Brain pericyte (primary cell): ENCODE data around the gene GUCY1A2.
"Not testable (repeated sequence)": the region's sequence is repeated elsewhere in the genome, so short reads cannot be mapped to it uniquely, and the experiment has no call there.

Source experiments
- DNase-seq: peaks from one replicate; pipeline ENCODE4 v3.0.0-alpha.2; 2012; ENCODE audit warnings: low read depth, low spot score

GUCY1A2 gene, protein sequence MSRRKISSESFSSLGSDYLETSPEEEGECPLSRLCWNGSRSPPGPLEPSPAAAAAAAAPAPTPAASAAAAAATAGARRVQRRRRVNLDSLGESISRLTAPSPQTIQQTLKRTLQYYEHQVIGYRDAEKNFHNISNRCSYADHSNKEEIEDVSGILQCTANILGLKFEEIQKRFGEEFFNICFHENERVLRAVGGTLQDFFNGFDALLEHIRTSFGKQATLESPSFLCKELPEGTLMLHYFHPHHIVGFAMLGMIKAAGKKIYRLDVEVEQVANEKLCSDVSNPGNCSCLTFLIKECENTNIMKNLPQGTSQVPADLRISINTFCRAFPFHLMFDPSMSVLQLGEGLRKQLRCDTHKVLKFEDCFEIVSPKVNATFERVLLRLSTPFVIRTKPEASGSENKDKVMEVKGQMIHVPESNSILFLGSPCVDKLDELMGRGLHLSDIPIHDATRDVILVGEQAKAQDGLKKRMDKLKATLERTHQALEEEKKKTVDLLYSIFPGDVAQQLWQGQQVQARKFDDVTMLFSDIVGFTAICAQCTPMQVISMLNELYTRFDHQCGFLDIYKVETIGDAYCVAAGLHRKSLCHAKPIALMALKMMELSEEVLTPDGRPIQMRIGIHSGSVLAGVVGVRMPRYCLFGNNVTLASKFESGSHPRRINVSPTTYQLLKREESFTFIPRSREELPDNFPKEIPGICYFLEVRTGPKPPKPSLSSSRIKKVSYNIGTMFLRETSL

DNA sequence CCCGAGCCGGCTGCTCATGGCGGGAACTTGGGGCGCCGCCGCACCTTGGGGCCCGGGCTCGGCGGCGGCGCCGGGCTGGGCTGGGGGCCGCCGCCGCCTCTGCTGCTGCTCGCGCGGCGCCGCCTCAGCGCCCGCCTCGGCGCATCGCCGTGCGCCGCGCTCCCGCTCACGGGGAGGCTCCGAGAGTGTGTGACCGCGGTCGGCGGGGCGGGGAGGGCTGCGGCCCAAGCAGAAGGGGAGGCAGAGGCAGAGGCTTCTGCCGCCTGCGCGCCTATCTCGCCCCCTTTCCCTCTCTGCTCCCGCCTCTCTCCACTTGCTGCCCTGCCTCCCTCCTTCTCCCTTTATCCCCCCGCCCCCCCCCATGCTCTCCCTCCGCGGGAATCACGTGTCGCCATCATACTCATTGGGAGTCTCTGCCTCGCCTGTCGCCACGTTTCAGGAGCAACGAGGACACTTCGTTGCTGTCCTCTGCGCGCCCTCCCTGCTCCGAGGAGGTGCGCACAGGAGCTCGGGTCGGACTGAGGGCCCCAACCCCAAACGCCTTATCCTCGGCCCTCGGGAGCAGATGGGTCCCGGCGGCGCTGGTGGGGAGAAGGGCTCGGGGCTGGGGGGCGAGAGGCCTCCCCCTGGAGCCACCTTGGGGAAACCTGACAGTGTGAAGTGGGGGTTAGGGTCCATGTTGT lies at the start of gene GUCY1A2:
Gene GUCY1A2 (minus strand): TSS at position 258 of the 683 bp plus-strand sequence. CDS start 421 bp downstream, outside the sequence.
- DNase-seq = no peak

DNA sequence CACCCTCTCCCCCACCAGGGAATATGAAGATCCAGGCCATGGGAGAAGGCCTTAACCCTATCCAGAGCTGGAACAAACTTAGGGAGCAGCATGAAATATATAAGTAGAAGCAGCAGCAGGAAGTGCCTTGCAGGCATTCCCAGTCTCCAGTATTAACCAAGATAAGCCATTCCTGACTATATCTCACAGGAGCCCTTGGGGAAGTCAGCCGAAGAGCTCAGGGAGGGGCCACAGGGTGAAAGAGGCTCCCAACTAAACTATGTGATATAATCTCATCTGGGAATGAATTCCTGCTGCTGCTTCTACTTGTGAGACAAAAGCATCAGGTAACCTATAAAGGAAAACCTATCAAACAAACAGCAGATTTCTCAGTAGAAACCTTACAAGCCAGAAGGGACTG lies 36.1 kb upstream of the GUCY1A2 start:
- no peak for DNase-seq

DNA sequence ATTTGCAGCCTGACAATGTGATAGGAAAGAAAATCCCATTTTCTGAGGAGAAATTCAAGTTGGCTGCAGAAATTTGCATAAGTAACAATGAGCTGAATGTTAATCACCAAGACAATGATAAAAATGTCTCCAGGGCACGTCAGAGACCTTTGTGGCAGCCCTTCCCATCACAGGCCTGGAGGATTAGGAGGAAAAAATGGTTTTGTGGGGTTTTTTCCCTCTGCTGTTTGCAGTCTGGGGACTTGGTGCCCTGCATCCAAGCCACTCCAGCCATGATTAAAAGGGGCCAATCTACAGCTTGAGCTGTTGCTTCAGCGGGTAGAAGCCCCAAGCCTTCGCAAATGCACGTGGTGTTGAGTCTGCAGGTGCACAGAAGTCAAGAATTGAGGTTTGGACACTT lies 33.1 kb upstream of the GUCY1A2 start:
- not testable (repeated sequence) for DNase-seq

DNA sequence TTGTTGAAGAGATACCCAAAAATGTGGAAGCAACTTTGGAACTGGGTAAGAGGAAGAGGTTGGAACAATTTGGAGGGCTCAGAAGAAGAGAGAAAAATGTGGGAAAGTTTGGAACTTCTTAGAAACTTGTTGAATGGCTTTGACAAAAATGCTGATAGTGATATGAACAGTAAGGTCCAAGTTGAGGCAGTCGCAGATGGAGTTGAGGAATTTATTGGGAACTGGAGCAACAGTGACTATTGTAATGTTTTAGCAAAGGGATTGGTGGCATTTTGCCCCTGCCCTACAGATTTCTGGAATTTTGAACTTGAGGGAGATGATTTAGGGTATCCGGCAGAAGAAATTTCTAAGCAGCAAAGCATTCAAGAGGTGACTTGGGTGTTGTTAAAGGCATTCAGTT lies 32.6 kb upstream of the GUCY1A2 start:
- DNase-seq = not testable (repeated sequence)

DNA sequence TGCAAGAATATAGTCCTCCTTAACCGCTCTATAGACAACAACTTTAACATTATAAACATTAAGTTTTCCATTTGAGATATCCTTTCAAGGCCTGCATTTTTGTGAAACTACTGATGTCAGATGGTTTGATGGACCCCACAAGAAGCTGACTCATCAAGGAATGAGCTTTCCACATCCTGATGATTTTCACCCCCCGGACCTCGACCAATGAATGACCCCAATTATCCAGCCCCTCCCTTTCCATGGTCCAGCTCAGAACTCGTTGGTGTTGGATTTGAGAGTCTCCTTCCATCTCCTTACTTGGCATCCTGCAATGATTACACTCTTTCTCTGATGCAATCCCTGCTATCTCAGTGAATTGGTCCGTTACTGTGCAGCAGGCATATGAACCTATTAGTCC lies 31.8 kb upstream of the GUCY1A2 start:
- DNase-seq = no peak

DNA sequence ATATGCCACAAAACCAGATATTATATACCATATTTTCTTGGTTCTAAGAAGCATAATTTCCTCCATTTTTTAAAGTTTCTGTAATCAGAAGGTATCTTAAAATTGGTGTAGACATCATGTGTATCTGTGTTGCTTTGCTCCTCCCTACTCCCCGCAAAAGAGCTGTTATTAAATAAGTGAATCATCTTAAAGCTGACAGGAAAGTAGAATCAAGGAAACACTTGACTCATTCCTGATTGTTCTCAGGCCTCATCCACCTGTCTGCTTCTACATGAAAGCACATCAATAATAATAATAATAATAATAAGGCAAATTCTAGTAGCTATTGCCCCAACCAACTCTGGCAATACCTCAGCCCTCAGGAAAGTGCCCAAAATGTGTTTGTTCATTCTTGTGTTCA lies 26.2 kb upstream of the GUCY1A2 start:
- no peak for DNase-seq

DNA sequence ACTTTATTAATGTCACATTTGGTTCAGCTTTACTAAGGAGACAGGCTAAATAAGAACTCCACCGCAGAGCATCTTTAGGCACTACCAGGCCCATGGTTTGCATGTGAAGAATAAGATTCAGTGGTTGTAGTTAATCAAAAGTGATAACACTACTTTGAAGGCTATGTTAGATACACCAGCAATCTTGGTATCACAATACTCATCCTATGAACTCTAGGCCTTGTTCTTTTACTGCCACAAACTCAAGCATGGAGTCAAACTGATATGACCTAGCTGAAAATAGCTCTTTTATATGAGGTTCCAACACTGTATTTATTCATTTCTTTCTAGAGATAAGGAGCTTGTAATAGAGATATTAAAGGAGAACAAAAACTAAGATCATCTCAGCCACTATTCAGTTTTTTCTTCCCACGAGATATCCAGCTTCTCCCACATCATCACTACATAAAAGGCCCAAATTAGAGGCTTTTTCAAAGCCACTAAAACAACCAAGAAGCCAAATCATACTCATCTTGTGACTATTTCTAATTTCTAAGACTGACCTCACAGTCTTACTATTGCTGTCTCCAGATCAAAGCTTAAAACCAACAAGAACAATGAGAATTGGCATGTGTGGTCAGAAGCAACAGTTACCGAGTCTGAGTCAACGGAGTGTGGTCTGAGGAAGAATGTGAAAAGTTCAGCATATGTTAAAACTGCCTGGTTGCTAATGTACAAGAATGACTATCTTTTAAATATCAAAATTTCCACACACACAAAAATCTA lies 25.1 kb upstream of the GUCY1A2 start:
- peak; percentile 66 for DNase-seq

DNA sequence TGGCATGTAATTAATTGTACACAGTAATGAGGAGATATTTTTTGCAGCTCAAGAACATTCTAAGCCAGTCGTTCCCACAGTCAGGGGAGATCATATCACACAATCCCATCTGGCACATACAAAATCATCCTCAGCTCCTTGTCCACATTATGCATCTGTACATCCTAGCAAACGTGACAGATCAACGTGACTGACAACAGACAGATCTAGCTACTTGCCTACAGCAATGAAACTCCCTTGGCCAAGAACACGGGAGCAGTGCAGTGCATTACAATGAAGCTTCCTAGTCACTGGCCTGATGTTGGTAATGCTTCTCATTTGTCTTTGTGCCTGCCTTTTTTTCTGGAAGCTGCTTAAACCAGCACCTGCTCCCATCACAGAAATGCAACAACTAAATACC lies 24.5 kb upstream of the GUCY1A2 start:
- DNase-seq = no peak

DNA sequence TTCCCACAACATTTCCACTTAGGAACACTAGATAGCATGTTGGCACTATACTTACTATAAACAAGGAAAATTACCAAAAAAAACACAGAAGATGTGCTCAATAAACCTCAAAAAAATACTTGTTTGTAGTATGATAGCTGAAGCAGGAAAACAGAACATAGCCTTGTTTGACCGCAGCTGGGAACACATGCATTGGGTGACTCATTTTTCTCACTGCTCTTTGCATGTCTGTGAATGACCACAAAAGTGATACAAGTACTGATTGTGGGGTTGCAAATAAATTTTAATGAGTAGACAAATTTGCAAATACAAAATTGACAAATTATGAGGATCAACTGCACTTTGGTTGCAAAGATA lies 22.8 kb upstream of the GUCY1A2 start:
- DNase-seq = peak; percentile 68

DNA sequence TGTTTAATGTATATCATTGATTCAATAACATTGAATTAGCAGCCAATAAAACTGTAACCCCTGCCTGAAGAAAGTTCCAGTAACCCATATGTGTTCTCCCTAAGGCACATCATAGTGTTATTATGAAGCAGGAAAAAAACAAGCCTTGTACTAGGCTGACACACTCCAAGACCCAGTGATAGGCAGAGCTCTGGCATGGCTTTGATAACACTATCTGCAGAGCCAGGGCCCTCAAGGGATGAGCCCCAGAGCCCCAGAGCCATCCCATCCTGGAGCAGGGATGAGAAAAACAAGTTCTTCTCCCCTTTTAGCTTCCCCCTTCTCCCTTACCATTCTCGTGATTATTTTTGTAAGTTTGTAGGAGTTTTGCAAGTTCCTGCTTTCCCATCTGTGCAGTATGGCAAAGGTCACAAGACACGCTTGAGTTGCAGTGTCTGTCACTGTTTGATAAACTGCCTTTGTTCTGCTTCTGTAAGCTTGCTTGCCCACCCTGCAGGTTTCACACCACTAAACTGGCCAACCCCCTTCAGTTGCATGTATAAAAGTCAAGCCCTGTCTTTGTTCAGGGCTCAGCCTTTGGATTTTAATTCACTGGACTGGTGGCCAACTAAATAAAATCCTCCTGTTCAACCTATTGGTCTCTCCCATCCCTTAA lies 22.3 kb upstream of the GUCY1A2 start:
- peak; percentile 25 for DNase-seq

DNA sequence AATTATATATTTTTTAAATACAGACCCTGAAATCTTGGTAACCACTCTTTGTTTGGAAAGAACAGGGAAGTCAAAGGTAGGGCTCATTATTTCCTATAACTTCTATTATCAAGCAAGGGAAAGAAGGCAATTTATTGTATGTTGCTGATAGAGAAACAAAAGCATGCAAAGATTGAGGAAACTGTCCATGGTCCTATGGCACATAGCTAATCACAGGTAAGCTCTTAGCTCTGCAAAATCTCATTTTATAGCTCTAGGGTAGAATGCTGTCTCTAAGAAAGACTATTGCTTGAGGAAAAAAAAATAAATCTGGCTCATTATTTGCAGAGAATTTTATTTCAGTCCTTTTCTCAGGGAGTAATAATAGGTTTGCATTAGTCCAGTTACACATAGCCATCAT lies 7.4 kb upstream of the GUCY1A2 start:
- no peak for DNase-seq

DNA sequence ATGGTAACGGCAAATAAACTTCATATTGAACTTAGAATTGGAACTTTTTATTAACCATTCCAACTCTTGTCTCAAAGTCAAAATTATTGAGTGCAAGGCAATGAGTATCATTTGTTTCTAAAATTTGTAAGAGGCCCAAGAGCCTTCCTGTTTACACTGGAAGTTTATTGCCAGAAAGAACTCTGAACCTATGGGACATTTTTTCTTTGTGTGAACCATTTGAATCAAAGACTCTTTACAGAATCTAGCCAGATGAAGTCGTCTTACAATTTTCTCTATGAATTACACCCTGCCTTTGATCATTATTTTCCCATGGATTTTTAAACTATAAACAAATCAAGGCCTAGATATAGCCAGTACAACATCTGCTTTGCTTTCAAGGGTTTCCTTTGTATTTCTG lies 2.3 kb upstream of the GUCY1A2 start:
- no peak for DNase-seq

DNA sequence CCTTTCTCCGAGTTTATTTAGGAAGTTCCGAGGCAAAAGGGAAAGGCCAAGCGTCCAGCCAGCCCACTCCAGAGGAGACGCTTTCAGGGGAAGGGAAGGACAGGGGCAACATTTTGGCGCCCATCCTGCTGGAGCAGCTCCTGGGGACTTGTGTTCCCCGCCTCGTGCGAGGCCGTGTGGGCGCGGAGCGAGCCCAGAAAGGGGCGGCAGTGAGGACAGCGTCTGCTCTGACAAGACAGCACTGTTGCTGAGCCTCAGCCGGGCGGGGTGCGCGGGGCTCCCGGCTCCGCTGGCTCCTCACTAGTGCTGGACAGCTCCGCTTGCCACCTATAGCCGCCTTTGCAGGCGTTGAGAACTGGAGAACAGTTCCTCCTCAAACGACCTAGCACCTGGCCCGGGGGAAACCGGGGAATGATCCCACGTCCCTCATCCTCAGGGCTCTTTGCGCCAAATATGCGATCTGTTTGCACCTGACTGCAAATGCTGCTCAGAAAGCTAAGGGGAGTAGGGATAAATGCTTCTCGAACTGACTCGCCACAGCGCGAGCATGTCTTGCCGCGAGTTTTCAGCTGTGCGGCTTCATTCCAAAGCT lies 722 bp upstream of the GUCY1A2 start:
- peak; percentile 32 for DNase-seq

DNA sequence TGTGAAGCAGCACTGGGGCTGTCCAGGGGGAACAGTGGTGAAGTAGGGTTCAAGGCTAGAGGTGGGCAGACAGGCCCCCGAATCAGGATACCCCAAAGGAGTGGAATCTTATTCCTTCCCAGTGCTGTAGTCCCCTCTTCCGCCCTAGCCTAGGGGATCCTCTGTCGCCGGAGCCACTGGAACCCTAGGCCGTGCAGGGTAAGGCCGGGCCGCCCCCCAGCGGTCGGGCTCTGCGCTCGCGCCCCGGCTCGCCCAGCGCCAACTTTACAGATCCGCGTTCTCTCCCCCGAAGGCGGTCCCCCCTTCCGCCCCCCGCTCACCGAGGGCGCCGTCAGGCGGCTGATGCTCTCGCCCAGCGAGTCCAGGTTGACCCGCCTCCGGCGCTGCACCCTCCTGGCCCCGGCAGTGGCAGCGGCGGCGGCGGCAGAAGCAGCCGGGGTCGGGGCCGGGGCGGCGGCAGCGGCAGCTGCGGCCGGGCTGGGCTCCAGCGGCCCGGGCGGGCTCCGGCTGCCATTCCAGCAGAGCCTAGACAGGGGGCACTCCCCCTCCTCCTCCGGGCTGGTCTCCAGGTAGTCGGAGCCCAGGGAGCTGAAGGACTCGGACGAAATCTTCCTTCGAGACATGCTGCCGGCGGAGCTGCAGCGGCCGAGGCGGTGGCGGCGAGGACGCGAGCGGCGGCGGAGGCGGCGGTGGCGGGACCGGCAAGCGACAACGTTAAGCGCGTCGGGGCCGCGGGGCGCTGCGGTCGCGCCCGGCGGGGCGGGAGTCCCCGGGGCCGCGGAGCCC lies 650 bp downstream of the GUCY1A2 start:
- DNase-seq = no peak

DNA sequence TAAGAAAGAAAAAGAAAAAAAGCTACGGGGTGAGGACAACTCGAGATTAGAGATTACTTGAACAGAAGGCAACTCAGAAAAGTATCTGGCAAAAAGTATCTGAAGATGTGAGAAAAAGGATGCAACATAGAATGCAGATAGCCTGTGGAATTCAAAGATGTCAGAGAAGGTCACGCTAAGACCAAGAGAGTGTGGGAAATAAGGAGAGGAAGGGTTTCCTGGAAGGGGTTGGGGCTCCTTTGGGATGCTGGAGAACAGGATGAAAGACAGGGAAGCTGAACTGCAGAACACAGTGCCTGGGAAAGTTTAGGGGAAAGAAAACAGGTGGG lies 1.2 kb downstream of the GUCY1A2 start:
- no peak for DNase-seq

DNA sequence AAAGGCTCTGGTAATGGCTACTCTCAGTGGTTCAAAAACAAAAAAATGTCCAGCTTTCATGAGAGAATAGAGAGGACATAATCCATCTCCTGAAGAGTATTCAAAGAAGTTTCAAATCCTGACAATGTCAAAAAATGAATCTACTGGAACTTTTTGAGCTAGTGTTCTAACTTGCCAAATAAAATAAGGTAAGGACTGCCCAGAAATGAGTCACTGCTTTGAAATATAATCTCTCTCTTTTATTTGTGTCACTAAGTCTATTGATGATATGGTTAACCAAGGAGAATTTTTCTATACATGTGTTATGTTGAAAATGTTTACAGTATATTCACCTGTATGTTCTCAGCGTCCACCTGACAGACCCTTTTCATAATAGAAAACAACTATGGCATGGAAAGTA lies 3.4 kb downstream of the GUCY1A2 start:
- no peak for DNase-seq

DNA sequence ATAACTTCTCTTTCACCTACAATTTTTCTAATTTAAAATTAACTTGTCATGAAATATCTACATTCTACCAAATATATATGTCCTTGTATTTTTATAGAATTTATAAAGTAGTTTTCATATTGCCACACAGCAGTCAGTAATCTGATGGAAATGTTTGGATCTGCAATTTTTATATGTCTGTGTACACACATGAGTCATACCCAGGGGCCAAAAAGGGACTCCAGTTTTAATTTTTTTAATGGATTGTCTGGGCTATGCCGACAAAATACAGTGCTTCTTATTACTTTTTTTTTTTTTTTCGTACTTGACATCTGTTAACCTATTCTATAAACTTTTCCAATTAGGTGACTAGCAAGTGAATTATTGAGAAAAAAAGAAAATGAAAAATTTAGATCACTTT lies 6.3 kb downstream of the GUCY1A2 start:
- DNase-seq = no peak

DNA sequence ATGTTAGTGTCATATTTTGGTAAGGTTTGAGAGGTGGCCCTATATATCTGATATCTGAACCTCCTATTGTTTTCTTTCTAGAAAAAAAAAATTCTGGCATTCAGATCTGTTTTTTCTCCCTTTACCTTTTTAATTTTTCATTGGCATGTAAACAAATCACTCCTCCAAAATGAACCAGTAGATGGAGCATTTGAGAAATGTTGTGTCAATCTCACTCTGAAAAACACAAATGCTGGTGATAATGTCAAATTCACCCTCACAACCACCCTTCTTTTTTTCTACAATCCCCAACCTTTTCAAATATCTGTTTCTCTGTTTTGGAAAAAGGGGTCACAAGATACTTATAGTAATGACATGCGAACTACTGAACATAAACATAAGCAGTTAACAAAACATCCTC lies 9.1 kb downstream of the GUCY1A2 start:
- no peak for DNase-seq

DNA sequence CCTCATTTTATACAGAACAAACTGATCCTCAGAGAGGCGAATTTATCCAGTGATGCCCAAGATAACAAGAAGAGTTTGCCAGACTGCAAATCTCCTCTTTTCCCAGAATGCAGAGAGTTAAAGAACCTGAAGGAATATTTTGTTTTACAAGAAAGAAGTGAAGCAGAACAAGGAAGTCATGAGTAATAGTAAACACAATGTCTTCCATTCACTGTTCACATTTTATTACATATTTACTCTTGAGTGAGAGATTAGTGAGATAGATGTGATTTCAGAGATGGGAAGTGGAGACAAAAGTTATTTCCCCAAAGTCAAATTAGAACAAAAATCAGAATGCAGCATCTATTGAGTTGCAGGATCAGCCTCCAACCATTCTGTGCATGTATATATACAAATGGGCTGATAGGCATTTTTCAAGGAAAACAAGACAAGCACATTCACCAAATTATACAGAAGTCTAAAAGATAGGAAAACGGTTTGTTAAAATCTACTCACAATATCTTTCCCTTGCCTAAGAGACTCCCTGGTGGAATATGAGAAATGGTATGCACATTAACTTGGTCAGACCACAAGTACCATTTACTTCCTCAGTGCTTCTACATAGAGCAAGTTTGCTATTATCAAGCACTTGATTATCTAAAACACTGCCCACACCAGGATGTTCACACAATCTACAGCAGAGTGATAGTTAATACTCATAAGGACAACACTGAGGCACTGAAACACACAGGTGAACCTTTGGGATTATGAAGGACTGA lies 12.0 kb downstream of the GUCY1A2 start:
- DNase-seq = no peak

DNA sequence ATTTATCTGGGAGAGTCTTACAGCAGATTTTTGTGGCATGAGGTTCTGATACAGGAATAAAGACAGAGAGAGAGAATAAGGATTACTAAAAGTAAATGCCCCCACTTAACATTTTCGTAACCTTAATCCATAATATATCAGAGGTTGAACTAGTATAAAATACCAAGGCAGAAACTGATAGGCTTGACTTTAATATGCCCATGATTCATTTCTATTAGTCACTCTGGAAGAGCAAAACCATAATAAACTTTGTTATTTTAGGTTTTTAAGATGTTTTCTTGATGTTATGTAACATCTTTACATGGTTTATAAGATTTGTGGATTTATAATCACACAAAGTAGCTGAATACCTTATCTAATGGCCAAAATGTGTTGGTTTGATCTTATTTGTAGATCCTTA lies 19.1 kb downstream of the GUCY1A2 start:
- no peak for DNase-seq
